B cell (primary cell): ENCODE data around the gene TGFBR3.

ENCODE experiments used
- CTCF ChIP-seq: fragments of 200-600 bp; IDR thresholded peaks from one replicate; pipeline ENCODE4 v1.8.0; 2022; ENCODE audit warnings: antibody characterized with exemption, mild to moderate bottlenecking
- EZH2 ChIP-seq: IDR thresholded peaks from 2 replicates; pipeline ENCODE4 v1.6.1; 2012; ENCODE audit warnings: borderline replicate concordance, low read depth, mild to moderate bottlenecking, moderate library complexity, low read length; ENCODE audit not compliant: insufficient read depth, poor library complexity, severe bottlenecking

- TF ChIP-seq CTCF (no peak), EZH2 (no peak)
Observed at GRCh38 chr1:91826248-91826647, 59.7 kb downstream of the TGFBR3 start.
